Stomach (tissue), 4 donors: ENCODE data around the gene GPC6.

ENCODE experiments used
- EP300 ChIP-seq: sonication (generic); formaldehyde crosslinking; IDR thresholded peaks from one replicate; pipeline ENCODE4 v1.6.1; 2017; ENCODE audit warnings: antibody characterized with exemption
- POLR2A ChIP-seq, 4 donors: fragments of 450-650 bp; IDR thresholded peaks; one replicate each; pipeline ENCODE4 v1.6.1; 2016; ENCODE audit warnings: antibody characterized with exemption in 4 of 4, control low read depth in 2 of 4, mild to moderate bottlenecking in 1 of 4, moderate library complexity in 1 of 4
- POLR2AphosphoS5 ChIP-seq, 3 donors: sonication (generic); formaldehyde crosslinking; IDR thresholded peaks; one replicate each; pipeline ENCODE4 v1.6.1; 2016; ENCODE audit warnings: antibody characterized with exemption in 3 of 3
- TF ChIP-seq, protein P1 (sequence below), 7 experiments: fragments of 450-650 bp in 4 of 7; fragments of 200-600 bp in 3 of 7; sonication (generic) in 3 of 7; IDR thresholded peaks; one replicate each; pipeline ENCODE4 v1.5.1; 2016 to 2019; ENCODE audit warnings: antibody characterized with exemption in 7 of 7, control low read depth in 2 of 7, mild to moderate bottlenecking in 1 of 7

DNA sequence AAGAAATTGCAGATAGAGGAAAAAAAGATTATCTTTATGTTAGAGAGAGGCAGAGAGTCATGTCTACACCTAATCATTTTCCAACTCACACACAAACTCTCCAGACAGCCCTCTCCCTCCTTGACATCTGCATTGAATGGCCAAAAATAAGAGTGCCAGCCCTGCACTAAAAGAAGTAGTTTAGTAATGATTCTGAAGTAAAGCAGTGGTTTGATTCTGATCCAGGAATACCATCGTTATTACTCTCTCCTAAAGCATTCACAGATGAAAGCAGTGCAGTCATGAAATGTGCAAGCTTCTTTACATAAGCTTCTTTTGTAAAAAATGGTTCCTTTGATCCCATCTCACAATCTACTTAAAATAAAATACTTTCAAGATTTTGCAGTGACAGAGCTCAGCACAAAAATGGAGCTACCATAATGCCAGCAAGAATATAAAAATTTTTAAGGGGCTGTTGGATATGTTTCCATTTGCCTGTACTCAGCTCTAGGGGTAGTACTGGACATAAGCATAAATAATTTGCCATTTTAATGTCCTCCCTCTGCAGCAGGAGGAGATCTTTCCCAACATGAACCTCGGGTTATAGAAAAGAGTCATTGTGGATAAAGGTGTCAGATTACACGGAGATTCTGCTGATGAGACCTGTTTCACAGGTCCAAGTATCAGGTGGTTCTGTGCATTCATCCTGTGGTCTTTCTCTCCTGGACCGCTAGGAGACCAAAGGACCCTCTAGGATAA lies 846.6 kb downstream of the GPC6 start:
- TF ChIP-seq, protein P1, sequence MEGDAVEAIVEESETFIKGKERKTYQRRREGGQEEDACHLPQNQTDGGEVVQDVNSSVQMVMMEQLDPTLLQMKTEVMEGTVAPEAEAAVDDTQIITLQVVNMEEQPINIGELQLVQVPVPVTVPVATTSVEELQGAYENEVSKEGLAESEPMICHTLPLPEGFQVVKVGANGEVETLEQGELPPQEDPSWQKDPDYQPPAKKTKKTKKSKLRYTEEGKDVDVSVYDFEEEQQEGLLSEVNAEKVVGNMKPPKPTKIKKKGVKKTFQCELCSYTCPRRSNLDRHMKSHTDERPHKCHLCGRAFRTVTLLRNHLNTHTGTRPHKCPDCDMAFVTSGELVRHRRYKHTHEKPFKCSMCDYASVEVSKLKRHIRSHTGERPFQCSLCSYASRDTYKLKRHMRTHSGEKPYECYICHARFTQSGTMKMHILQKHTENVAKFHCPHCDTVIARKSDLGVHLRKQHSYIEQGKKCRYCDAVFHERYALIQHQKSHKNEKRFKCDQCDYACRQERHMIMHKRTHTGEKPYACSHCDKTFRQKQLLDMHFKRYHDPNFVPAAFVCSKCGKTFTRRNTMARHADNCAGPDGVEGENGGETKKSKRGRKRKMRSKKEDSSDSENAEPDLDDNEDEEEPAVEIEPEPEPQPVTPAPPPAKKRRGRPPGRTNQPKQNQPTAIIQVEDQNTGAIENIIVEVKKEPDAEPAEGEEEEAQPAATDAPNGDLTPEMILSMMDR (IDR thresholded peaks at IDR 0.05), result no peak
- TF ChIP-seq POLR2A (IDR thresholded peaks at IDR 0.05), result no peak
- TF ChIP-seq EP300, result no peak
- TF ChIP-seq POLR2AphosphoS5 (IDR thresholded peaks at IDR 0.05), result no peak
